ENCODE data around the gene KLHL35. TPM values are rescaled to one million over a fixed set of nuclear protein-coding genes. Genes with fewer than 3 reads are reported as not detected.
"Not testable (repeated sequence)": the region's sequence is repeated elsewhere in the genome, so short reads cannot be mapped to it uniquely, and the experiment has no call there.

The KLHL35 gene
- total RNA-seq, 1 experiment from 2014 or later: 8.4 TPM

DNA sequence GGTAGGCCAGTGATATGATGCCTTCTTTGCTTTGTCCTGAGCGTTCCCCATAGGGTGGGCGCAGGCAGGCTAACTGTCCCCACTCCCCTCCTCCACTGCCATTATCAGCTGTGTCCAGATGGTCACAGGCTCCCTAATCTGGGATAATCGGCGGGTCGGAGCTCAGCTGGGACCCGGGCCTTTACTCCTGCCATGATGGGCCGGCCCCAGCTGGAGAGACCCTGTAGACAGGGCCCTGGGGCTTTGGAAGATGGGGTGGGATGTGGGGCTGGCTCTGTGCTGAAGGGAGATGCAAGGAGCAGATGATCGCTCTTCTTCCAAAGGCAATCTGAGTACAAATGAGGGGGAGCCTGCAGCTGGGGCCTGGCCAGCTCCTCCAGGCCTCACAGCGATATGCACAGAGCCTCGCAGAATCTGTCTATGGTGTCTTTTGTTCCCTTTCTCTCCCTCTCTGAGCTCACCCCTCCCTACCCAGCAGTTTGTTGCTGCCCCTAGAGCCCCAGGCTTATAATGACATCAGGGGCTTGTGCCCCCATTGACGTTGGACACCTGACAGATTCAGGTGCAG lies 11.9 kb downstream of the KLHL35 start:
- no peak for TF ChIP-seq EZH2 (IDR thresholded peaks at IDR 0.05; ENCODE audit: low read length, unreplicated experiment)
- TF ChIP-seq EZH2phosphoT487 (IDR thresholded peaks at IDR 0.05; ENCODE audit: borderline replicate concordance, low read length): no peak
- TF ChIP-seq, protein P1, sequence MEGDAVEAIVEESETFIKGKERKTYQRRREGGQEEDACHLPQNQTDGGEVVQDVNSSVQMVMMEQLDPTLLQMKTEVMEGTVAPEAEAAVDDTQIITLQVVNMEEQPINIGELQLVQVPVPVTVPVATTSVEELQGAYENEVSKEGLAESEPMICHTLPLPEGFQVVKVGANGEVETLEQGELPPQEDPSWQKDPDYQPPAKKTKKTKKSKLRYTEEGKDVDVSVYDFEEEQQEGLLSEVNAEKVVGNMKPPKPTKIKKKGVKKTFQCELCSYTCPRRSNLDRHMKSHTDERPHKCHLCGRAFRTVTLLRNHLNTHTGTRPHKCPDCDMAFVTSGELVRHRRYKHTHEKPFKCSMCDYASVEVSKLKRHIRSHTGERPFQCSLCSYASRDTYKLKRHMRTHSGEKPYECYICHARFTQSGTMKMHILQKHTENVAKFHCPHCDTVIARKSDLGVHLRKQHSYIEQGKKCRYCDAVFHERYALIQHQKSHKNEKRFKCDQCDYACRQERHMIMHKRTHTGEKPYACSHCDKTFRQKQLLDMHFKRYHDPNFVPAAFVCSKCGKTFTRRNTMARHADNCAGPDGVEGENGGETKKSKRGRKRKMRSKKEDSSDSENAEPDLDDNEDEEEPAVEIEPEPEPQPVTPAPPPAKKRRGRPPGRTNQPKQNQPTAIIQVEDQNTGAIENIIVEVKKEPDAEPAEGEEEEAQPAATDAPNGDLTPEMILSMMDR (conservative IDR thresholded peaks at IDR 0.05; ENCODE audit: low read depth, low read length): no peak
- no TSS peak for BruUV-seq (replicated peaks)
- H3K4me1 ChIP-seq (ENCODE audit: insufficient read depth, low read length): peaks cover 61% of the 10 kb centered on the region
- peak overlapping the region; percentile 52 for H3K4me2 ChIP-seq (ENCODE audit: low read length)
- H3K79me2 ChIP-seq (ENCODE audit: low read length): 0 out of 2 replicates have a peak, but pooled peaks cover 6% of the 10 kb centered on the region
- peak overlapping the region; percentile 87 for H3K27ac ChIP-seq (ENCODE audit: low read length)
- DNase-seq (no peak), ATAC-seq (no peak)
- peak overlapping the region; percentile 38 for H3K9ac ChIP-seq (ENCODE audit: low read length)
- H3K9me3 ChIP-seq (ENCODE audit: low read length): no peaks in the 10 kb centered on the region
- H3K27me3 ChIP-seq (ENCODE audit: low read length): no peaks in the 10 kb centered on the region
- intact Hi-C loops (cut with micrococcal nuclease): no loop called here
- H2AFZ ChIP-seq (ENCODE audit: low read length): no peak overlapping the region
- POLR2A ChIA-PET (ENCODE audit: unreplicated experiment): no interaction called here
- H3K36me3 ChIP-seq (ENCODE audit: low read depth, low read length): peaks cover under 1% of the 10 kb centered on the region
- H3K4me3 ChIP-seq (ENCODE audit: low read length): no peak overlapping the region
- H3K9me2 ChIP-seq (replicated peaks; ENCODE audit: low read length): no peaks in the 10 kb centered on the region
- H3F3A ChIP-seq (ENCODE audit: low read length, unreplicated experiment): peaks cover 25% of the 10 kb centered on the region
- no peaks in the 10 kb centered on the region for H4K20me1 ChIP-seq (ENCODE audit: low read length)
- CTCF ChIA-PET: no interaction called here

DNA sequence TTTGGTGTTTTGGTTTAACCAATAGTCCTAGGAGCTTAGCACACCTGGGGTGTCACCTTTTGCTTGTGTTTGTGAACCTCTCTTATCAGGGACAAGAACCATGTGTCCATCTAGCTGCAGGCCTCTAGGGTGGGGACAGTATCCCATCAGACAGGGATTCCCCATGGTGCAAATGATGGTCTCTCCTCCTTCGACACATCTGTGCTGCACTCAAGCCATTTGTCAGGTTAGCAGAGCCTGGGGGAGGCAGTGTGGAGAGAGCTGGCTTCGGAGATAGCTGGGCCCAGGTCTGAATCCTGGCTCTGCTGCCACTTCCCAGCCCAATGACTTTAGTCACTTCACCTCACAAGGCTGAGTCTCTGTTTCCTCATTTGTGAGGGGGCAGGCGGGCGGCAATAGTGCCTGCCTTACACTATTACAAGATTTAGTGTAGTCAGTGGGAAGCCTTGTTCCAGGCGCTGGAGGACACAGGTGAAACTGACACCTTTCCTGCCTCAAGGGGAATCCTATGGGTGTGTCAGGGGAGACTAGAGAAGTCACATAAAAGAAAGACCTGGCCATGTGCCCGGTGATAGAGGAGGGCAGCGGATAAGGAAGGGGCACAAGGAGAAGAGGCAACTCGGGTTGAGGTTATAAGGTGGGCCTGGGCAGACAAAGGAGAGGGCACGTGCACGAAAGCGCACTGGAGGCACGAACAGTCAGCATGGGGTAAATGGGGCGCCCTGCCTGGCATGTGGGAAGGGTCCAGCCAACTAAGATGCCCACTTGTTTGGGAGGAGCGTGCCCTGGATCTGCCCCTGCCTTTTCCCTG lies 12.6 kb downstream of the KLHL35 start:
- H3K79me2 ChIP-seq (ENCODE audit: low read length): 0 out of 2 replicates have a peak, but pooled peaks cover 6% of the 10 kb centered on the region
- no peaks in the 10 kb centered on the region for H3K9me3 ChIP-seq (ENCODE audit: low read length)
- CTCF ChIA-PET: no interaction called here
- H4K20me1 ChIP-seq (ENCODE audit: low read length): no peaks in the 10 kb centered on the region
- H3F3A ChIP-seq (ENCODE audit: low read length, unreplicated experiment): peaks cover 25% of the 10 kb centered on the region
- no peak overlapping the region; the same call in 1 of the 2 replicates for H3K9ac ChIP-seq (ENCODE audit: low read length)
- peak overlapping the region; percentile 30 for H3K4me2 ChIP-seq (ENCODE audit: low read length)
- peaks cover 61% of the 10 kb centered on the region for H3K4me1 ChIP-seq (ENCODE audit: insufficient read depth, low read length)
- TF ChIP-seq EZH2phosphoT487 (IDR thresholded peaks at IDR 0.05; ENCODE audit: borderline replicate concordance, low read length) (no peak), EZH2 (IDR thresholded peaks at IDR 0.05; ENCODE audit: low read length, unreplicated experiment) (no peak)
- POLR2A ChIA-PET (ENCODE audit: unreplicated experiment): no interaction called here
- H3K9me2 ChIP-seq (replicated peaks; ENCODE audit: low read length): no peaks in the 10 kb centered on the region
- no TSS peak for BruUV-seq (replicated peaks)
- ATAC-seq (no peak), DNase-seq (peak; percentile 48)
- no peak overlapping the region for H3K4me3 ChIP-seq (ENCODE audit: low read length)
- peaks cover 4% of the 10 kb centered on the region for H3K36me3 ChIP-seq (ENCODE audit: low read depth, low read length)
- H3K27me3 ChIP-seq (ENCODE audit: low read length): no peaks in the 10 kb centered on the region
- peak overlapping the region; percentile 87 for H3K27ac ChIP-seq (ENCODE audit: low read length)
- H2AFZ ChIP-seq (ENCODE audit: low read length): no peak overlapping the region
- intact Hi-C loops (cut with micrococcal nuclease): no loop called here

DNA sequence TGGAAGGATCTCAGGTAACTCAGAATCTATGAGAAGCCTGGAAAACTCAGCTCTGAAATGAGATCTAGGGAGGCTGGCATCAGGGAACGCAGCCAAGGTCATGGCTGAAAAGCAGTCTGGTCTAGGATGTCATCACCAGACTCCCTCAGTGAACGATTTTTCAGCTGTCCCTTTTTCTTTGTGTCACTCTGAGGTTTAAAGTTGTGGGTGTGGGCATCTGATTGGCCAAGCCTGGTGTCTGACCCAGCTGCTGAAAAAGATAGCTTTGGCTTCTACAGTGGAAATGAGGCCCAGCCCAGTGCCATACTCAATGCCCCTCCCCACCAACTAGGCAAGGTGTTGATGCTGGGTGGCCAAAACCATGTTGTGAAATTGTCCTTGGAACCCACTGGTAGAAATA lies 19.1 kb downstream of the KLHL35 start:
- no peak for ATAC-seq
- H3K36me3 ChIP-seq (ENCODE audit: low read depth, low read length): peaks cover 22% of the 10 kb centered on the region
- H3K27ac ChIP-seq (ENCODE audit: low read length): no peak overlapping the region
- no peak overlapping the region for H3K9ac ChIP-seq (ENCODE audit: low read length)
- POLR2A ChIA-PET (ENCODE audit: unreplicated experiment): no interaction called here
- TF ChIP-seq EZH2phosphoT487 (IDR thresholded peaks at IDR 0.05; ENCODE audit: borderline replicate concordance, low read length) (no peak), EZH2 (IDR thresholded peaks at IDR 0.05; ENCODE audit: low read length, unreplicated experiment) (no peak)
- TF ChIP-seq, protein P1 (conservative IDR thresholded peaks at IDR 0.05; ENCODE audit: low read depth, low read length): no peak
- H3K79me2 ChIP-seq (ENCODE audit: low read length): peaks cover under 1% of the 10 kb centered on the region
- BruUV-seq (replicated peaks): no TSS peak
- H2AFZ ChIP-seq (ENCODE audit: low read length): no peak overlapping the region
- peaks cover 15% of the 10 kb centered on the region for H3K4me1 ChIP-seq (ENCODE audit: insufficient read depth, low read length)
- intact Hi-C loops (cut with micrococcal nuclease): no loop called here
- H3F3A ChIP-seq (ENCODE audit: low read length, unreplicated experiment): peaks cover 13% of the 10 kb centered on the region
- no peak for DNase-seq
- no peaks in the 10 kb centered on the region for H3K27me3 ChIP-seq (ENCODE audit: low read length)
- H3K9me2 ChIP-seq (replicated peaks; ENCODE audit: low read length): no peaks in the 10 kb centered on the region
- no peaks in the 10 kb centered on the region for H4K20me1 ChIP-seq (ENCODE audit: low read length)
- H3K9me3 ChIP-seq (ENCODE audit: low read length): no peaks in the 10 kb centered on the region
- no peak overlapping the region for H3K4me2 ChIP-seq (ENCODE audit: low read length)
- no peak overlapping the region for H3K4me3 ChIP-seq (ENCODE audit: low read length)
- CTCF ChIA-PET: no interaction called here

DNA sequence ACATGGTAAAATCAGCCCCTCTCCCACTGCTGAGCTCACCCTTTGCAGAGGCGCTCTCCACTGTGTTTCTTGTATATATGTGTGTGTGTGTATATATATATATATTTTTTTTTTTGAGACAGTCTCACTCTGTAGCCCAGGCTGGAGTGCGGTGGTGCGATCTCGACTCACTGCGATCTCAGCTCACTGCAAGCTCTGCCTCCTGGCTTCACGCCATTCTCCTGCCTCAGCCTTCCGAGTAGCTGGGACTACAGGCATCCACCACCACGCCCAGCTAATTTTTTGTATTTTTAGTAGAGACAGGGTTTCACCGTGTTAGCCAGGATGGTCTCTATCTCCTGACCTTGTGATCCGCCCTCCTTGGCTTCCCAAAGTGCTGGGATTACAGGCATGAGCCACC lies 19.9 kb downstream of the KLHL35 start:
- BruUV-seq (replicated peaks); H3K79me2 ChIP-seq (ENCODE audit: low read length); DNase-seq; ATAC-seq; H3K9me3 ChIP-seq (ENCODE audit: low read length); H4K20me1 ChIP-seq (ENCODE audit: low read length); intact Hi-C loops (cut with micrococcal nuclease); H3K4me1 ChIP-seq (ENCODE audit: insufficient read depth, low read length); H3K27ac ChIP-seq (ENCODE audit: low read length); H3K4me2 ChIP-seq (ENCODE audit: low read length); H3K27me3 ChIP-seq (ENCODE audit: low read length); H3F3A ChIP-seq (ENCODE audit: low read length, unreplicated experiment); H3K9ac ChIP-seq (ENCODE audit: low read length); H2AFZ ChIP-seq (ENCODE audit: low read length); H3K9me2 ChIP-seq (replicated peaks; ENCODE audit: low read length); H3K4me3 ChIP-seq (ENCODE audit: low read length); CTCF ChIA-PET: not testable (repeated sequence)
- POLR2A ChIA-PET (ENCODE audit: unreplicated experiment): interaction anchor here (0.5 kb wide), 1 partner anchor 730 kb away, joined by 4 read pairs; no protein-coding TSS in a partner anchor
- H3K36me3 ChIP-seq (ENCODE audit: low read depth, low read length): peaks cover 28% of the 10 kb centered on the region

DNA sequence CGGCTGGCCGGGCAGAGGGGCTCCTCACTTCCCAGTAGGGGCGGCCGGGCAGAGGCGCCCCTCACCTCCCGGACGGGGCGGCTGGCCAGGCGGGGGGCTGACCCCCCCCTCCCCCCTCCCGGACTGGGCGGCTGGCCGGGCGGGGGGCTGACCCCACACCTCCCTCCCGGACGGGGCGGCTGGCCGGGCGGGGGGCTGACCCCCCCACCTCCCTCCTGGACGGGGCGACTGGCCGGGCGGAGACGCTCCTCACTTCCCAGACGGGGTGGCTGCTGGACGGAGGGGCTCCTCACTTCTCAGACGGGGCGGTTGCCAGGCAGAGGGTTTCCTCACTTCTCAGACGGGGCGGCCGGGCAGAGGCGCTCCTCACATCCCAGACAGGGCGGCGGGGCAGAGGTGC lies 23.0 kb downstream of the KLHL35 start:
- H4K20me1 ChIP-seq (ENCODE audit: low read length): peaks cover 35% of the 10 kb centered on the region
- H3K4me3 ChIP-seq (ENCODE audit: low read length); H3K9me2 ChIP-seq (replicated peaks; ENCODE audit: low read length); DNase-seq; ATAC-seq; H3K27me3 ChIP-seq (ENCODE audit: low read length); H2AFZ ChIP-seq (ENCODE audit: low read length); POLR2A ChIA-PET (ENCODE audit: unreplicated experiment); intact Hi-C loops (cut with micrococcal nuclease); H3K27ac ChIP-seq (ENCODE audit: low read length); H3K4me2 ChIP-seq (ENCODE audit: low read length); CTCF ChIA-PET; BruUV-seq (replicated peaks); H3K9me3 ChIP-seq (ENCODE audit: low read length); H3K9ac ChIP-seq (ENCODE audit: low read length): not testable (repeated sequence)
- H3K4me1 ChIP-seq (ENCODE audit: insufficient read depth, low read length): peaks cover 15% of the 10 kb centered on the region
- peaks cover 35% of the 10 kb centered on the region for H3K79me2 ChIP-seq (ENCODE audit: low read length)
- peaks cover 21% of the 10 kb centered on the region for H3F3A ChIP-seq (ENCODE audit: low read length, unreplicated experiment)
- peaks cover 47% of the 10 kb centered on the region for H3K36me3 ChIP-seq (ENCODE audit: low read depth, low read length)
